Spleen (tissue), 11 donors: ENCODE measurements around the gene MYO10. TPM values are rescaled to one million over a fixed set of nuclear protein-coding genes. Genes with fewer than 3 reads are reported as not detected.

Source experiments
- DNase-seq: peaks from one replicate; pipeline ENCODE4 v3.0.0-alpha.2; 2020
- H3K27ac ChIP-seq, 8 donors: fragments of 200-600 bp; sonication (generic) in 7 of 8; 1 replicate in 4 of 8; 2 replicates in 4 of 8; pipeline versions ENCODE4 v1.5.0 to v1.8.0; 2016 to 2021; ENCODE audit warnings: inconsistent platforms in 4 of 8, mild to moderate bottlenecking in 4 of 8, moderate library complexity in 1 of 8
- H3K27me3 ChIP-seq, 7 donors: fragments of 200-600 bp; sonication (generic) in 6 of 7; replicated peaks in 1 of 7; 1 replicate in 4 of 7; 2 replicates in 3 of 7; pipeline versions ENCODE4 v1.5.0 to v1.8.0; 2016 to 2021; ENCODE audit warnings: inconsistent platforms in 3 of 7, mild to moderate bottlenecking in 1 of 7
- H3K36me3 ChIP-seq, 6 donors: fragments of 200-600 bp; sonication (generic) in 5 of 6; 1 replicate in 4 of 6; 2 replicates in 2 of 6; pipeline versions ENCODE4 v1.5.0 to v1.8.0; 2016 to 2021; ENCODE audit warnings: inconsistent platforms in 2 of 6
- H3K4me1 ChIP-seq, 6 donors: fragments of 200-600 bp; sonication (generic) in 5 of 6; 1 replicate in 3 of 6; 2 replicates in 3 of 6; pipeline versions ENCODE4 v1.5.0 to v1.8.0; 2016 to 2021; ENCODE audit warnings: inconsistent platforms in 3 of 6
- H3K4me3 ChIP-seq, 8 donors: fragments of 200-600 bp; sonication (generic) in 7 of 8; 1 replicate in 4 of 8; 2 replicates in 4 of 8; pipeline versions ENCODE4 v1.5.0 to v1.8.0; 2016 to 2021; ENCODE audit warnings: inconsistent platforms in 4 of 8, mild to moderate bottlenecking in 4 of 8, moderate library complexity in 2 of 8
- H3K9me3 ChIP-seq, 8 donors: fragments of 200-600 bp; sonication (generic) in 7 of 8; 1 replicate in 4 of 8; 2 replicates in 4 of 8; pipeline versions ENCODE4 v1.5.0 to v1.8.0; 2016 to 2021; ENCODE audit warnings: inconsistent platforms in 4 of 8
- CTCF ChIP-seq, 11 experiments: fragments of 200-600 bp in 7 of 11; fragments of 450-650 bp in 4 of 11; sonication (generic) in 4 of 11; IDR thresholded peaks in 8 of 11; conservative IDR thresholded peaks in 3 of 11; 1 replicate in 7 of 11; 2 replicates in 4 of 11; pipeline versions ENCODE4 v1.4.0 to v1.8.0; 2016 to 2021; ENCODE audit warnings: antibody characterized with exemption in 11 of 11, inconsistent platforms in 4 of 11, mild to moderate bottlenecking in 1 of 11
- POLR2A ChIP-seq, 3 donors: fragments of 450-650 bp; IDR thresholded peaks; one replicate each; pipeline ENCODE4 v1.5.1; 2017; ENCODE audit warnings: antibody characterized with exemption in 3 of 3, mild to moderate bottlenecking in 1 of 3
- POLR2AphosphoS5 ChIP-seq, 3 donors: sonication (generic); formaldehyde crosslinking; IDR thresholded peaks; one replicate each; pipeline ENCODE4 v1.5.1; 2017; ENCODE audit warnings: antibody characterized with exemption in 3 of 3
- whole genome bisulfite sequencing, 5 donors: extraction: QIAGEN DNeasy Blood & Tissue Kit in 3 of 5; methylation state at CpG; one replicate each; pipeline versions ENCODE4 v1.1.5 to v1.1.7; 2013 to 2018; 5-methylcytosine and 5-hydroxymethylcytosine counted together
- intact Hi-C: fragments of 100-400 bp; cut with DNase I; formaldehyde crosslinking; loops from one replicate; pipeline ENCODE4 v1.15.0; 2023; ENCODE audit warnings: low total_unique reads
- polyA plus RNA-seq, 3 donors: library from polyadenylated mRNA; stranded (reverse); fragments of 200-250 nt; gene quantifications; one replicate each; pipeline ENCODE4 v1.2.1, GENCODE V29; 2013
- total RNA-seq, 7 donors: library from RNA; depleted of rRNA in 3 of 7; stranded (reverse); fragments of >200 nt in 3 of 7; fragmentation: NEBNext Ultra II Directional in 4 of 7; extraction: Animal tissue kit (Norgen Biotek cat#: 25700) in 4 of 7; gene quantifications; one replicate each; pipeline versions ENCODE4 v1.1.0 to v1.2.1, GENCODE V29; 2016 to 2021
- donor health status: healthy with polysubstance abuse.
- donor health status: DM: no; HTN: no; CAD: no; lungs with moderate emphysema.
- donor health status: DM: no; HTN: no; CAD: no.
- donor health status: Bipolar disorder and iron deficiency.
- donor health status: healthy.
- donor health status: DM: no; HTN: no; CAD: no.
- donor health status: DM: yes; HTN: yes; CAD: no.

Gene MYO10
- total and polyA plus RNA-seq, 10 donors, result 1.1 to 72.8 (median 32.7) TPM

DNA sequence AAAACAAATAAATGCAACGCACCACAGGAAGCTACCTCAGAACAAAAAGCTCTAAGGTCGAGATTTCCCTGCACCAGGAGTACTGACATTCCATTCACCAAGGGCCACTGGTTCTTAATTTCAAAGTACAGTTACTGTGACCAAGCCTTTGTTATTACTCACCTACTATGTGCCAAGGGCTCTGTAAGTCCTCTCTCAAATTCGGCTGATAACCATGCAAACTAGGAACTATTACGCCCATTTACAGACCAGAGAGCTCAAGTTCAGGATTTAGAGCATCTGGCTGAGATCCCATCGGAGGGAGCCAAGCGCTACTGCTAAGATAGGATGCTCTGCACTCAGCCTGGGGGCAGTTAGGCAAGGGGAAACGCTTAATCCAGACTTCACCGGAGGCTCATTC lies 5.6 kb downstream of the MYO10 start:
- TF ChIP-seq POLR2A (IDR thresholded peaks at IDR 0.05) (no peak), POLR2AphosphoS5 (IDR thresholded peaks at IDR 0.05) (no peak), CTCF (IDR thresholded peaks at IDR 0.05 in 8 of 11, conservative IDR thresholded peaks at IDR 0.05 in 3 of 11) (no peak)

DNA sequence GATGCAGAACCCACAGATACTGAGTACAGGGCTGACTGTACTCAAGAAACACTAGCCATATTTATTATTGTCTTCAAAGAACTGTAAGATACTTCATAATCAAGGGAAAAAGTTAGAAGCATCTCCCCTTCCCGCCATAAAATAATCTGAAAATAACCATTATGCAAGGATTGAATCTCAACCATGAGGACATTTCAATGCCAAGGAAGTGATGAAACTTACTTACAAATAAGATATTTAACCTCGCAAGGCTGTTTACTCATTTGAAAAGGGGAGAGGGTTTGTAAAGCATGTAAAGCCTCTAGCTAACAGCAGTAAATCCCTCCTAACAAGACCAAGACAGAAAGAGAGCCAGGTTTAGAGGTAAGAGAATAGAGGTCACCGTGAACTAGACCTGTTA lies 6.3 kb downstream of the MYO10 start:
- Histone ChIP-seq H3K27ac (no peak overlapping the region), H3K36me3 (no peaks in the 10 kb centered on the region), H3K9me3 (no peaks in the 10 kb centered on the region), H3K4me1 (peaks cover 0 to 45% (median 20%) of the 10 kb centered on the region in 6 donors), H3K4me3 (no peak overlapping the region), H3K27me3 (peaks cover 0 to 39% (median 10%) of the 10 kb centered on the region in 7 donors)
- TF ChIP-seq CTCF (IDR thresholded peaks at IDR 0.05 in 8 of 11, conservative IDR thresholded peaks at IDR 0.05 in 3 of 11) (no peak), POLR2AphosphoS5 (IDR thresholded peaks at IDR 0.05) (no peak), POLR2A (IDR thresholded peaks at IDR 0.05) (no peak)
- WGBS, 5 donors, result 72 to 87% (median 83%) methylated on average over 3 of the region's 3 CpGs
- intact Hi-C loops, result loop anchor here (5.0 to 10.0 kb wide), 3 partner anchors 138 to 257 kb away; no protein-coding TSS in a partner anchor
- DNase-seq, result no peak

More for the DNA sequence above, 5.6 kb downstream of the MYO10 start:
- no peaks in the 10 kb centered on the region for H3K36me3 ChIP-seq
- WGBS, 5 donors, result 78 to 90% (median 85%) methylated on average over 8 of the region's 8 CpGs
- H3K27ac ChIP-seq, result no peak overlapping the region
- no peak for DNase-seq
- no peaks in the 10 kb centered on the region for H3K9me3 ChIP-seq
- H3K4me3 ChIP-seq, result no peak overlapping the region
- H3K27me3 ChIP-seq, result peaks cover 0 to 46% (median 17%) of the 10 kb centered on the region in 7 donors
- H3K4me1 ChIP-seq, result peaks cover 0 to 52% (median 26%) of the 10 kb centered on the region in 6 donors
- intact Hi-C loops, result loop anchor here (5.0 to 10.0 kb wide), 3 partner anchors 138 to 257 kb away; no protein-coding TSS in a partner anchor

DNA sequence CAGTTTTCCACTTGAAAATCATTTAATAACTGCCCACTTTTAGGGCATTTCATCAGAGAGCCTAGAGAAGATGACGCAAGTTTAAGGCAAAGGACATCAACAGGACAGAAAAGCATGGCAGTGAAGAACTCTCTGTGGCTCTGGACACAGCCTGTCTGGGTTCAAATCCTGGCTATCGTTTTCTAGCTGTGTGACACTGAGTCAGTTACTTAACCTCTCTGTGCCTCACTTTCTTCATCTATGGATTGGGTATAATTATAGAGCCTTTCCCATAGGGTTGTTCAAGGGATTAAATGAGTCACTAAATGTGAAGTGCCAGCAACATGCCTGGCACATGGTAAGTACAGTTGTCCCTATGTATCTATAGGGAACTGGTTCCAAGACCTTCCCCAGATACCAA lies 6.7 kb downstream of the MYO10 start:
- no peaks in the 10 kb centered on the region for H3K36me3 ChIP-seq
- WGBS, 5 donors, result 84 to 96% (median 94%) methylated on average over 2 of the region's 2 CpGs
- peaks cover 0 to 35% (median 7%) of the 10 kb centered on the region in 7 donors for H3K27me3 ChIP-seq
- no peak for TF ChIP-seq POLR2AphosphoS5 (IDR thresholded peaks at IDR 0.05)
- TF ChIP-seq CTCF (IDR thresholded peaks at IDR 0.05 in 8 of 11, conservative IDR thresholded peaks at IDR 0.05 in 3 of 11), result no peak
- TF ChIP-seq POLR2A (IDR thresholded peaks at IDR 0.05), result no peak
- DNase-seq, result no peak
- intact Hi-C loops, result no loop called here
- no peak overlapping the region for H3K4me3 ChIP-seq
- peaks cover 0 to 40% (median 18%) of the 10 kb centered on the region in 6 donors for H3K4me1 ChIP-seq
- H3K27ac ChIP-seq, result no peak overlapping the region
- no peaks in the 10 kb centered on the region for H3K9me3 ChIP-seq

DNA sequence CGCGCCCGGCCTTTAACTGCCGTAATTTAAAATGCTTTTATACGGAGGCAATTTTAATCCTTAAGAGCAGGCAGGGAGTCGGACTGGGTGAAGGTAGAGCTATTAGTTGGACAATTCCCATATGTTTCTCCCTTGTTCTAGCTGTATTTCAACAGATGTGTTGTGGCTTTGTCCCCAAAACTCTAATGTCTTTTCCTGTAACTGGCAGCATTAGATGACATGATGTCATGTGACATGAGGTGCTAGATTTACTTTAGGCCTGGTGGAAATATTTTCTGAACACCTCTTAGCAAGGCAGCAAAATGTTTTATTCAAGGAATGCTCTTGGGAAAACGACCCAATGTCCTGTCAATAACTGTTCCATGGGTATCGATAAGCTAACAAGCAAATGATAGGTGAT lies 8.5 kb downstream of the MYO10 start:
- H3K27ac ChIP-seq, result no peak overlapping the region
- no peak for TF ChIP-seq POLR2AphosphoS5 (IDR thresholded peaks at IDR 0.05)
- TF ChIP-seq CTCF (IDR thresholded peaks at IDR 0.05 in 8 of 11, conservative IDR thresholded peaks at IDR 0.05 in 3 of 11), result no peak
- TF ChIP-seq POLR2A (IDR thresholded peaks at IDR 0.05), result no peak
- intact Hi-C loops, result no loop called here
- no peaks in the 10 kb centered on the region for H3K36me3 ChIP-seq
- H3K9me3 ChIP-seq, result no peaks in the 10 kb centered on the region
- WGBS, 5 donors, result 84 to 90% (median 87%) methylated on average over 8 of the region's 8 CpGs
- DNase-seq, result no peak
- H3K27me3 ChIP-seq, result peaks cover 0 to 17% (median 0%) of the 10 kb centered on the region in 7 donors
- peaks cover 0 to 35% (median 16%) of the 10 kb centered on the region in 6 donors for H3K4me1 ChIP-seq
- H3K4me3 ChIP-seq, result no peak overlapping the region
